H1 (cell line): ENCODE results near the gene NCAM1. TPM values are rescaled to one million over a fixed set of nuclear protein-coding genes. Genes with fewer than 3 reads are reported as not detected.

ENCODE experiments used
- CTCF ChIA-PET: fragments of 300-600 bp; sonication (Branson Sonifier 250); formaldehyde crosslinking; loops from one replicate; lab custom pipeline; 2021; ENCODE audit not compliant: partially characterized antibody; lab: Charles Lee
- POLR2A ChIA-PET: fragments of 300-600 bp; sonication (Branson Sonifier 250); formaldehyde crosslinking; loops from one replicate; lab custom pipeline; 2021; ENCODE audit warnings: inconsistent platforms; ENCODE audit not compliant: partially characterized antibody; lab: Charles Lee
- DNase-seq, 2 experiments: peaks; one replicate each; pipeline versions ENCODE4 v3.0.0 to v3.0.0-alpha.2; 2010 to 2022; ENCODE audit warnings: low spot score in 2 of 2, low read depth in 1 of 2, mixed read lengths in 1 of 2
- FAIRE-seq: peaks from 2 replicates; lab custom pipeline; 2011; peaks lifted over from hg19 to GRCh38; lab: Jason Lieb, UNC
- H2AFZ ChIP-seq: 2 replicates; pipeline ENCODE4 v1.8.1; 2012; ENCODE audit warnings: low read length, inconsistent platforms
- H2AK5ac ChIP-seq: 2 replicates; pipeline ENCODE4 v1.6.1; 2013; ENCODE audit warnings: low read depth, low read length
- H2BK120ac ChIP-seq: replicated peaks from 2 replicates; pipeline ENCODE3; 2013; ENCODE audit warnings: low read depth, low read length, inconsistent platforms
- H2BK12ac ChIP-seq: 2 replicates; pipeline ENCODE4 v1.6.1; 2013; ENCODE audit warnings: low read depth, low read length
- H2BK15ac ChIP-seq: 2 replicates; pipeline ENCODE4 v1.6.1; 2013; ENCODE audit warnings: low read length
- H2BK20ac ChIP-seq: 2 replicates; pipeline ENCODE4 v1.6.1; 2013; ENCODE audit warnings: low read length
- H2BK5ac ChIP-seq: 2 replicates; pipeline ENCODE4 v1.6.1; 2013; ENCODE audit warnings: low read depth, low read length
- H3K14ac ChIP-seq: 2 replicates; pipeline ENCODE4 v1.6.1; 2013; ENCODE audit warnings: inconsistent platforms; ENCODE audit not compliant: insufficient read length
- H3K18ac ChIP-seq: 2 replicates; pipeline ENCODE4 v1.6.1; 2013; ENCODE audit warnings: low read length; ENCODE audit errors: extremely low read depth
- H3K23ac ChIP-seq: 2 replicates; pipeline ENCODE4 v1.6.1; 2013; ENCODE audit warnings: inconsistent platforms; ENCODE audit not compliant: insufficient read length
- H3K23me2 ChIP-seq: 2 replicates; pipeline ENCODE4 v1.6.1; 2013; ENCODE audit warnings: low read depth, low read length
- H3K27ac ChIP-seq: 2 replicates; pipeline ENCODE4 v1.6.1; 2011; ENCODE audit warnings: low read depth, low read length, inconsistent platforms
- H3K27me3 ChIP-seq, 4 experiments: replicated peaks in 1 of 4; 1 replicate in 1 of 4; 2 replicates in 3 of 4; pipeline versions ENCODE4 v1.6.1 to v1.8.1; 2011 to 2013; ENCODE audit warnings: low read length in 3 of 4, mild to moderate bottlenecking in 3 of 4, inconsistent platforms in 2 of 4, mixed read lengths in 2 of 4, moderate library complexity in 1 of 4; ENCODE audit not compliant: control insufficient read depth in 3 of 4, insufficient read depth in 3 of 4; ENCODE audit errors: extremely low read depth in 1 of 4
- H3K36me3 ChIP-seq, 4 experiments: 2 replicates each; pipeline versions ENCODE4 v1.6.1 to v1.8.1; 2011 to 2013; ENCODE audit warnings: mild to moderate bottlenecking in 4 of 4, low read length in 3 of 4, moderate library complexity in 2 of 4, control low read depth in 1 of 4, inconsistent platforms in 1 of 4; ENCODE audit not compliant: insufficient read depth in 4 of 4, control insufficient read depth in 2 of 4
- H3K4ac ChIP-seq: replicated peaks from 2 replicates; pipeline ENCODE3; 2013; ENCODE audit warnings: low read length, low read depth, mixed read lengths, inconsistent platforms; ENCODE audit not compliant: insufficient read length
- H3K4me1 ChIP-seq, 4 experiments: replicated peaks in 1 of 4; 1 replicate in 1 of 4; 2 replicates in 3 of 4; pipeline versions ENCODE4 v1.6.1 to v1.8.1; 2011 to 2013; ENCODE audit warnings: low read length in 3 of 4, inconsistent platforms in 2 of 4, mixed read lengths in 1 of 4; ENCODE audit not compliant: insufficient read depth in 4 of 4, control insufficient read depth in 3 of 4
- H3K4me2 ChIP-seq, 2 experiments: 2 replicates each; pipeline versions ENCODE4 v1.6.1 to v1.8.1; 2011 to 2013; ENCODE audit warnings: low read depth in 2 of 2, low read length in 2 of 2, control low read depth in 1 of 2, inconsistent platforms in 1 of 2, mild to moderate bottlenecking in 1 of 2; ENCODE audit not compliant: insufficient read depth in 1 of 2
- H3K4me3 ChIP-seq, 4 experiments: fragments of 200-600, 300-600 bp in 1 of 4; sonication (generic), shearing (Covaris generic), sonication (Bioruptor Twin) in 1 of 4; 2 replicates each; pipeline versions ENCODE4 v1.5.1 to v1.8.1; 2011 to 2016; ENCODE audit warnings: low read length in 4 of 4, low read depth in 3 of 4, control low read depth in 2 of 4, inconsistent platforms in 2 of 4, mild to moderate bottlenecking in 2 of 4, mixed read lengths in 1 of 4, moderate library complexity in 1 of 4; ENCODE audit not compliant: insufficient read depth in 2 of 4; ENCODE audit errors: extremely low read depth in 1 of 4
- H3K56ac ChIP-seq: replicated peaks from 2 replicates; pipeline ENCODE3; 2013; ENCODE audit warnings: low read depth, mild to moderate bottlenecking, mixed read lengths, low read length, inconsistent platforms; ENCODE audit not compliant: insufficient read length
- H3K79me1 ChIP-seq: 2 replicates; pipeline ENCODE4 v1.6.1; 2013; ENCODE audit warnings: low read depth, low read length, control low read depth
- H3K79me2 ChIP-seq, 2 experiments: 2 replicates each; pipeline versions ENCODE4 v1.6.1 to v1.8.1; 2012 to 2013; ENCODE audit warnings: low read length in 2 of 2, mild to moderate bottlenecking in 2 of 2, inconsistent platforms in 1 of 2; ENCODE audit not compliant: insufficient read depth in 2 of 2, control insufficient read depth in 1 of 2
- H3K9ac ChIP-seq, 4 experiments: replicated peaks in 1 of 4; 1 replicate in 1 of 4; 2 replicates in 3 of 4; pipeline versions ENCODE4 v1.6.1 to v1.8.1; 2011 to 2013; ENCODE audit warnings: low read depth in 3 of 4, low read length in 3 of 4, control low read depth in 2 of 4, mild to moderate bottlenecking in 2 of 4, moderate library complexity in 2 of 4, inconsistent platforms in 1 of 4; ENCODE audit errors: extremely low read depth in 1 of 4
- H3K9me3 ChIP-seq, 2 experiments: 2 replicates each; pipeline versions ENCODE4 v1.6.1 to v1.8.1; 2012 to 2013; ENCODE audit warnings: mild to moderate bottlenecking in 2 of 2, moderate library complexity in 2 of 2, control low read depth in 1 of 2, inconsistent platforms in 1 of 2, low read depth in 1 of 2, low read length in 1 of 2, mixed read lengths in 1 of 2; ENCODE audit not compliant: insufficient read depth in 2 of 2
- H4K20me1 ChIP-seq, 2 experiments: replicated peaks in 1 of 2; 2 replicates each; pipeline versions ENCODE3 to v1.8.1; 2011 to 2013; ENCODE audit warnings: inconsistent platforms in 2 of 2, low read length in 2 of 2, mild to moderate bottlenecking in 1 of 2; ENCODE audit not compliant: insufficient read depth in 2 of 2, control insufficient read depth in 1 of 2
- H4K5ac ChIP-seq: 2 replicates; pipeline ENCODE4 v1.6.1; 2013; ENCODE audit warnings: low read length, low read depth, mixed read lengths, inconsistent platforms; ENCODE audit not compliant: insufficient read length
- H4K8ac ChIP-seq: 2 replicates; pipeline ENCODE4 v1.8.0; 2013; ENCODE audit warnings: mild to moderate bottlenecking, moderate library complexity, low read length, inconsistent platforms; ENCODE audit not compliant: insufficient read depth; ENCODE audit errors: extremely low read depth
- H4K91ac ChIP-seq: replicated peaks from 2 replicates; pipeline ENCODE3; 2013; ENCODE audit warnings: low read length, mixed read lengths, inconsistent platforms; ENCODE audit not compliant: insufficient read length
- ASH2L ChIP-seq: fragments of 200-600, 300-600 bp; sonication (generic); IDR thresholded peaks from one replicate; pipeline ENCODE4 v1.7.1; 2017; ENCODE audit warnings: low read length
- CHD2 ChIP-seq: IDR thresholded peaks from 2 replicates; pipeline ENCODE4 v1.6.1; 2012; ENCODE audit warnings: low read length, improper control_type of control experiment
- CTBP2 ChIP-seq: IDR thresholded peaks from 2 replicates; pipeline ENCODE4 v1.7.0; 2011; ENCODE audit warnings: borderline replicate concordance, mild to moderate bottlenecking, moderate library complexity, mixed read lengths, low read length; ENCODE audit not compliant: insufficient read depth, insufficient read length
- E2F6 ChIP-seq: IDR thresholded peaks from 2 replicates; pipeline ENCODE4 v1.6.1; 2012; ENCODE audit warnings: inconsistent platforms
- GABPA ChIP-seq: IDR thresholded peaks from 2 replicates; pipeline ENCODE4 v1.6.1; 2011; ENCODE audit warnings: mild to moderate bottlenecking, low read length, moderate library complexity, borderline replicate concordance; ENCODE audit not compliant: insufficient read depth
- KDM1A ChIP-seq: fragments of 200-600, 300-600 bp; sonication (generic); IDR thresholded peaks from 2 replicates; pipeline ENCODE4 v1.7.1; 2016; ENCODE audit warnings: mild to moderate bottlenecking, low read length, borderline replicate concordance
- POLR2AphosphoS5 ChIP-seq: IDR thresholded peaks from 2 replicates; pipeline ENCODE4 v1.6.1; 2011; ENCODE audit warnings: low read depth, low read length
- RFX5 ChIP-seq: IDR thresholded peaks from 2 replicates; pipeline ENCODE4 v1.6.1; 2011; ENCODE audit warnings: low read depth, low read length, improper control_type of control experiment, borderline replicate concordance
- TAF1 ChIP-seq: IDR thresholded peaks from 2 replicates; pipeline ENCODE4 v1.6.1; 2011; ENCODE audit warnings: mild to moderate bottlenecking, low read depth, low read length
- TAF7 ChIP-seq: optimal IDR thresholded peaks from 2 replicates; pipeline ENCODE3; 2011; ENCODE audit warnings: low read depth, mild to moderate bottlenecking, inconsistent platforms, low read length, moderate library complexity, borderline replicate concordance
- WGBS, 2 experiments: shearing (Covaris generic) in 1 of 2; methylation state at CpG; one replicate each; pipeline versions ENCODE4 v1.1.6 to v1.1.7; 2013 to 2015; ENCODE audit warnings: low lambda C conversion rate in 2 of 2, mixed read lengths in 2 of 2, inconsistent platforms in 1 of 2, low coverage in 1 of 2, missing lambda C conversion rate in 1 of 2; ENCODE audit not compliant: insufficient replicate concordance in 2 of 2, insufficient coverage in 1 of 2, insufficient read length in 1 of 2; ENCODE audit errors: extremely low coverage in 1 of 2, missing lambda C conversion rate in 1 of 2; 5-methylcytosine and 5-hydroxymethylcytosine counted together
- polyA plus RNA-seq, 7 experiments: library from polyadenylated mRNA; depleted of rRNA in 3 of 7; stranded (reverse) in 5 of 7; unstranded in 2 of 7; fragments of >200 nt in 5 of 7; fragments of 200-250 nt in 2 of 7; gene quantifications; 1 replicate in 5 of 7; 2 replicates in 1 of 7; 4 replicates in 1 of 7; pipeline versions ENCODE4 v1.2.1 to v1.2.3, GENCODE V29; 2011 to 2013; ENCODE audit warnings: missing spikeins in 2 of 7, mixed read lengths in 2 of 7
- total RNA-seq: library from RNA; stranded (reverse); fragmentation: NEBNext Ultra II Directional; extraction: Animal tissue kit (Norgen Biotek cat#: 25700); gene quantifications from 2 replicates; pipeline ENCODE4 v1.2.1, GENCODE V29; 2021

NCAM1 gene
- total and polyA plus RNA-seq, 2 of the 8 experiments (the other 6 are each of a cell fraction or from before 2014, with no cell fraction given), result 3.1 to 4.3 TPM

DNA sequence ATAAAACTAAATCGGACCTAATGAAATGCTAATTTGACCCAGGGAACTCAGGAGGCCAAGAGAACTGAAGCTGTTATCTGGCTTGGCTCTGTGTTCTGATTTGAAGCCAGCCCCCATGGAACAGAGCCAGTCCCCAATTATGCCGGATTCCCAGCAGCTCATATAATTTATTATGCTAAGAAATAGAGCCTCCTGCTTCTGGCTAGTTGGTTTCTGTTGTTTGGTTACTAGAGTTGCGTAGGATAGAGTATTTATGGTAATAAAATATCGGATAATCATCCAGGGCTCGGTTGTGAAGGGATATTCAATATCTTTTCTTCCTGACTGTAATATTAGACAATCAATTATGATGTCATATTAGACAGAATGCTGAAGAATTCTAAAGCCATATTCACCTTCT, 232.7 kb downstream of the NCAM1 start:
- TF ChIP-seq POLR2AphosphoS5, result no peak
- no peak for TF ChIP-seq E2F6
- no peak for TF ChIP-seq TAF1
- TF ChIP-seq GABPA, result no peak
- TF ChIP-seq TAF7, result no peak
- TF ChIP-seq CHD2, result no peak
- no peak for TF ChIP-seq KDM1A
- TF ChIP-seq CTBP2, result no peak
- no peak for TF ChIP-seq ASH2L
- TF ChIP-seq RFX5, result no peak
- no peaks in the 10 kb centered on the region for H3K23me2 ChIP-seq
- DNase-seq, result no peak
- peaks cover 0 to 5% (median 2%) of the 10 kb centered on the region in 4 experiments; a peak in 3 of 7 replicates for H3K4me1 ChIP-seq
- H3K18ac ChIP-seq, result no peak overlapping the region
- H3K27ac ChIP-seq, result no peak overlapping the region
- H2BK12ac ChIP-seq, result no peak overlapping the region
- H2BK15ac ChIP-seq, result no peak overlapping the region
- H3K27me3 ChIP-seq, result no peaks in the 10 kb centered on the region
- no peak overlapping the region for H3K23ac ChIP-seq
- WGBS, 2 experiments, result 94% methylated on average over 5 of the region's 5 CpGs; no CpG with 5 or more reads in 1 of the 2 experiments
- H3K4me3 ChIP-seq, result no peak overlapping the region
- H3K4ac ChIP-seq, result no peak overlapping the region
- no peak for FAIRE-seq
- H2BK20ac ChIP-seq, result no peak overlapping the region
- H4K8ac ChIP-seq, result no peak overlapping the region
- no peak overlapping the region for H3K56ac ChIP-seq
- H3K4me2 ChIP-seq, result no peak overlapping the region
- no peak overlapping the region for H2BK120ac ChIP-seq
- no peak overlapping the region for H2AFZ ChIP-seq
- H4K91ac ChIP-seq, result no peak overlapping the region
- POLR2A ChIA-PET, result no interaction called here
- no peaks in the 10 kb centered on the region for H3K79me1 ChIP-seq
- no peak overlapping the region for H3K9ac ChIP-seq
- H3K36me3 ChIP-seq, result no peaks in the 10 kb centered on the region
- CTCF ChIA-PET, result interaction anchor here (1.5 kb wide), 1 partner anchor 14 kb away, joined by 3 read pairs; no protein-coding TSS in a partner anchor
- no peaks in the 10 kb centered on the region for H3K9me3 ChIP-seq
- H3K79me2 ChIP-seq, result no peaks in the 10 kb centered on the region
- no peak overlapping the region for H3K14ac ChIP-seq
- H4K5ac ChIP-seq, result no peak overlapping the region
- no peak overlapping the region for H2AK5ac ChIP-seq
- H2BK5ac ChIP-seq, result no peak overlapping the region
- H4K20me1 ChIP-seq, result no peaks in the 10 kb centered on the region
